HG02763 (cell line): ENCODE data around the gene PAXIP1.
"Not testable (repeated sequence)": the region's sequence is repeated elsewhere in the genome, so short reads cannot be mapped to it uniquely, and the experiment has no call there.

Experiments used
- ATAC-seq: cut with Tn5 transposase; IDR thresholded peaks from one replicate; pipeline ENCODE4 v1.9.1; 2021; ENCODE audit warnings: mild to moderate bottlenecking, moderate library complexity; ENCODE audit not compliant: unreplicated experiment

The PAXIP1 gene

GRCh38 chr7:154950960-154951359 is 52.0 kb downstream of the PAXIP1 start:
- no peak for ATAC-seq

GRCh38 chr7:154947604-154948003 is 55.3 kb downstream of the PAXIP1 start:
- no peak for ATAC-seq

GRCh38 chr7:154946166-154946565 is 56.8 kb downstream of the PAXIP1 start:
- no peak for ATAC-seq

- no peak for ATAC-seq
Measured at GRCh38 chr7:154943906-154944305, 59.0 kb downstream of the PAXIP1 start.

- no peak for ATAC-seq
Measured at GRCh38 chr7:154942691-154943090, 60.2 kb downstream of the PAXIP1 start.

DNA sequence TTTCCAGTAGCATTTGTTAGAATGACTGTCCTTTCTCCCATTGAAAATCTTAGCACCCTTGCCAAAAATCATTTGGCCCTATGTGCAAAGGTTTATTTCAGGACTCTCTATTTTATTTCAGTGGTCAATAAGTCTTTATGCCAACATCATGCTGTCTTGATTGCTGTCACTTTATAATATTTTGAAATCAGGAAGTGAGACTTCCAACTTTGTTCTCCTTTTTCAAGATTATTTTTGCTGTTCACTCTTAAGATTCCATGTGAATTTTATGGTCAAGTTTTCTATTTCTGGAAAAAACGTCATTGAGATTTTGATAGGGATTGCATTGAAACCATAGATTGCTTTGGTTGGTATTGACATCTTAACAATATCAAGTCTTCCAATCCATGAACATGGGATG is 65.1 kb downstream of the PAXIP1 start:
- no peak for ATAC-seq

- not testable (repeated sequence) for ATAC-seq
Measured at GRCh38 chr7:154934353-154934952, 68.5 kb downstream of the PAXIP1 start.

- ATAC-seq, result no peak
Measured at GRCh38 chr7:154931906-154932305, 71.0 kb downstream of the PAXIP1 start.

- no peak for ATAC-seq
Measured at GRCh38 chr7:154929006-154929726, 73.8 kb downstream of the PAXIP1 start.

GRCh38 chr7:154928136-154929005 is 74.6 kb downstream of the PAXIP1 start:
- peak; percentile 84 for ATAC-seq

- peak; percentile 46 for ATAC-seq
Measured at GRCh38 chr7:154927624-154928125, 75.2 kb downstream of the PAXIP1 start.

DNA sequence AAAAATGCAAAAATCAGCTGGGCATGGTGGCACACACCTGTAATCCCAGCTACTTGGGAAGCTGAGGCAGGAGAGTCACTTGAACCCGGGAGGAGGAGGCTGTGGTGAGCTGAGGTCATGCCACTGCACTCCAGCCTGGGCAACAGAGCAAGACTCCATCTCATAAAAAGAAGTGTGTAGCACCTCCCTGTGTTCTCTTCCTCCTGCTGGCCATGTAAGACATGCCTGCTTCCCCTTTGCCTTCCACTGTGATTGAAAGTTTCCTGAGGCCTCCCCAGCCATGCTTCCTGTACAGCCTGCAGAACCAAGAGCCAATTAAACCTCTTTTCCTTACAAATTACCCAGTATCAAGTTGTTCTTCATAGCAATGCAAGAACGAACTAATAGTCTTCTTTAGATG is 80.5 kb downstream of the PAXIP1 start:
- not testable (repeated sequence) for ATAC-seq

DNA sequence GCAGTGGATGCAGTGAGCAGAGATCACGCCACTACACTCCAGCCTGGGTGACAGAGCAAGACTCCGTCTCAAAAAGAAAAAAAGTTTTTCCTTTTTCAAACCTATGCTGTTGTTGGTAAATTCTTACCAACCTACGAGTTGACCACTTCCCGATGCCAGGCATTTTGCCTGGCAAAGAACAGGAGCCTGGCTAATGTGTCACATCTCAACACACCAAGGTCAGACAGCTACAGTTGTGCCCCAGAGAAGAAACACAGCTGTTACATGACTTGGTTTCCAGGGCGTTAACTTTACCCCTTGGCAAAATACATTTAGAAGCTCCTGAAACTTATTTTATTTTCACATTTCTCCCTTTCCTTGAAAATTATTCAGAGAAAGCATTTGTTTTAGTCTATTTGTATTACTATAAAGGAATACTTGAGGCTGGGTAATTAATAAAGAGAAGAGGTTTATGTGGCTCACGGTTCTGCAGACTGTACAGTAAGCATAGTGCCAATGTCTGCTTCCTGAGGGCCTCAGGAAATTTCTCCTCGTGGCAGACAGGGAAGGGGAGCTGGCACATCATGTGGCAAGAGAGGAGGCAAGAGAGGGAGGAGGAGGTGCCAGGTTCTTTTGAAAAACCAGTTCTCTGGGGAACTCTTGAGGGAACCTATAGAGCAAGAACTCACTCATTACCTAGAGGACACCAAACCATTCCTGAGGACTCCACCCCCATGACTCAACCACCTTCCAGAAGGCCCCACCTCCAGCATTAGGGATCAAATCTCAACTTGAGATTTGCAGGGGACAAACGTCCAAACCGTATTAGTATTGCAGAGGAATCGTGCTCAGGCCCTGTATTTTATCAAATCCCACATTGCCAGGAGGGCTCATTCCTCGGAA is 83.3 kb downstream of the PAXIP1 start:
- no peak for ATAC-seq

DNA sequence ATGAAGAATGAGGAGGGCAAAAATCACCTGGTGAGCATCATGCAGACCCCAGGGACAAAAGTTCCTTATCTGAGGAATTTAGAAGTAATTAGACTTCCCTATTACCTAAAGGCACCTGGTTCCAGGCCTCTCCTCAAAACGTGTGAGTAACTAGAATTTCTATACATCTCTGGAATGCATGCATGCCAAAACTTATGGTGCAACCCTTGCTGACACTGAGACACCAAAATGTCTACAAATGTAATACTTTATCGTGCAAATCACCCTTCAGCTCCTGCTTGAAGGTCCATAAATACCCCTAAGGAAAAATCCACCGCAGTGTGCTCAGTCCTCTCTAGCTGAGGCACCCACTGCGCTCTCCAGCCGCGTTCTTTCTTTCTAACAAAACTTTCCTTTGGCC is 84.2 kb downstream of the PAXIP1 start:
- ATAC-seq, result no peak

DNA sequence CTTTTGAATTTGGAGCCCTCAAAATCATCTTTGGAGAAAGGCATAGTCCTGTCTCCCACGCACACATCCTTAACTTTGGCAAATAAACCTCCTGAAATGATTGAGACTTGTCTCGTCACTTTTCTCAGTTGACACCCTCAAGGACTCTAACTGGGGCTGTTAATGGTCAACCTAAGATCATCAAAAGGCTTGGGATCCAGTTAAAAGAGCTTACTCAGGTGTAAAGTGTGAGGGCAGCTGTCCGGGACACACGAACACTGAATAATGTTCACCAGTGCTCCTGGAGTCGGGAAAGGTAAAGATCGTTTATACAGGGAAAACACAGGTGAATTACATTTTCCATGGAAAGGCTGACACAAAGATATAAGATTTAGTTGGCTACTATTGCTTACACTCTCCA is 84.7 kb downstream of the PAXIP1 start:
- ATAC-seq, result no peak

DNA sequence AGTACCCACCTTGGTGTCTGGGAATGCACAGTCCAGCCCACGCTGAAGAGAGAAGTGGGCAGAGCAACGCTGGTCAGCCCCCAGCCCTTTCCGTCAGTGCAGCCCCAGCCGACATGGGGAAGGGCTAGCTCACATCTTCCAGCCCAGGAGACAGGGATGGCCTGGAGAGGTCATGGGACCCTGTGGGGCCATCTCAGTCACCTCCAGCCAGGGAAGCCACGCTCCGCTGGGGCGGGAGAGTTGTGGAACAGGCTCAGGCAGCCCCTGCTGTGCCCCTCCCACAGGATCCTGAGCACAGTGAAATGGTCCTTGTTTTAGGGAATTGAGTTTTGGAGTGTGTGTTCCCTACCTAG is 85.1 kb downstream of the PAXIP1 start:
- no peak for ATAC-seq

- ATAC-seq, result no peak
Measured at GRCh38 chr7:154916856-154917807, 85.8 kb downstream of the PAXIP1 start.

DNA sequence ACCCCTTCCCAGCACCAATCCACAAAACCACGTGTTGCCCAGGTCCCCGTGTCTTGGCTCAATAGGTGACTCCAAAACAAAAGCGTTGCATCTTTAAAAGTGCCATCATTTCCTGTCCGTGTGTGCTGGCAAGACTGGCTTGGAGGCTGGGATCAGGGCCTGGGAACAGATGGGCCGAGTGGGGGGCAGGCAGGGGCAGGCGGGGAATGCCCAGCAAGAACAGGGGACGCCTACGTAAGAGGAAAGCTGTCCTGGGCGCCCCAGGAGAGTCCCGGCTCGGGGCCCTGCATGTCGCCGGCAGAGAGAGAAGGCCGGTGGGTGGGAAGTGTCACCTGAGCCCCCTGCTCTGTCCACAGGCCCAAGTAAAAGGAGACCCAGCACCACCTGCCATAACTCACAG is 86.5 kb downstream of the PAXIP1 start:
- ATAC-seq, result no peak

DNA sequence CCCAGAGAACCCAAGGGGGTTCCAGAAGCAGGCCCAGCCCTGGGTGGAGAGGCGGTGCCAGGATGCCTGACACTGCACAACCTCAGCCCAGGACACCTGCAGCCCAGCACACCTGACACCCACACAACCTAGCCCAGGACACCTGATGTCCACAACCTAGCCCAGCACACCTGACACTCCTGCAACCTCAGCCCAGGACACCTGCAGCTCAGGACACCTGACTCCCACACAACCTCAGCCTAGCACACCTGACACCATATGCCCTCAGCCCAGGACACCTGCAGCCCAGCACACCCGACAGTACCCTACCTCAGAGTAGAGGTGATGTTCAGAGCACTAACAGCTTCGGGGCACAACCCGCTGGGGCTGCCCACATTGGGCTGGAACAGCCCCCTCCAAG is 87.3 kb downstream of the PAXIP1 start:
- no peak for ATAC-seq

DNA sequence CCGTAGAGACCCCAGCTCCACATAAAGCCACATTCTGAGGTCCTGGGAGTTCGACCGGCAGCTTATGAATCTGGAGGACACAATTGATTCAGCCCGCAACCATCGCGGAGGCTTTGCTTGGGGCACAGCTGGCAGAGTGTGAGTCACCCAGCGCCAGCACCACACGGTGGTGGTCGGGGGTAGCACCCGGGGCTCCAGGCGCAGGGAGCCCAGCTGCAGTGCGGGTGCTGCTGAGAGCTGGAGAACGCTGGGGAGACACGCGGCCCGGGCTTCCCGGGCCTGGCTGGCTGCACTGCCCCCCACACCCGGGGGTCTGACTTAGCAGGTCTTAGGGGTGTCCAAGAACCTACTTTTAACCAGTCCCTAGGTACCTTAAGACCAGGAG is 87.9 kb downstream of the PAXIP1 start:
- ATAC-seq, result no peak
